GM21723 (cell line): ENCODE results near the gene NACC2.

Experiments
- ATAC-seq: cut with Tn5 transposase; IDR thresholded peaks from one replicate; pipeline ENCODE4 v1.9.1; 2021; ENCODE audit warnings: mild to moderate bottlenecking, moderate library complexity; ENCODE audit not compliant: unreplicated experiment

NACC2 gene

DNA sequence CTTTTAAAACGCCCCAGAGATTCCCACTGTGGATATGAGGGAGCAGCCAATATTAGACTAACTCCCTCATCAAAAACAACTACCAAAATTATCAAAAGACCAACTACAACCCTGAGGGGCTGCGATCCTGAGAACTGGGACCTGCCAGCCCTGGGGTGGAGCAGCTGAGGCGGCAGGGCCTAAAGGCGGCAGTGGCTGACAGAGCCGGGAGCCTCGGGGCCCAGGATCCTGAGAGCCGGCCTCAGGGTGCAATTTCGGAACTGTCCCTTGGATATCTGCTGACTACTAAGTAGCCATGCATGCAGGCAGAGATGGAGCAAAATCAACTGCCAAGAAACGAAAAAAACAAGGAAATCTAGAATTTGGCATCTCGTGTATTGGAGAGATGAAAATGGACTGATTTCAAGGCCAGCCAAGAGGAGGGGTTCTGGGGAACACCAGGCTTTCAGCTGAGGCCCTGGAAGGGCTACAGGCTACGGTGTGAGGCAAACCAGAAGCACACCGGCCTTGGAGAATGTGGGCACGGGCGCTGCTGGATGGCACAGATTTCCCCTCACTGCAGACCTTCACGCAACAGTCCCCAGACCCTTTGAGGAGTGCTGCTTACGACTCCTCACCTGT, 70.3 kb downstream of the NACC2 start:
- ATAC-seq: no peak

DNA sequence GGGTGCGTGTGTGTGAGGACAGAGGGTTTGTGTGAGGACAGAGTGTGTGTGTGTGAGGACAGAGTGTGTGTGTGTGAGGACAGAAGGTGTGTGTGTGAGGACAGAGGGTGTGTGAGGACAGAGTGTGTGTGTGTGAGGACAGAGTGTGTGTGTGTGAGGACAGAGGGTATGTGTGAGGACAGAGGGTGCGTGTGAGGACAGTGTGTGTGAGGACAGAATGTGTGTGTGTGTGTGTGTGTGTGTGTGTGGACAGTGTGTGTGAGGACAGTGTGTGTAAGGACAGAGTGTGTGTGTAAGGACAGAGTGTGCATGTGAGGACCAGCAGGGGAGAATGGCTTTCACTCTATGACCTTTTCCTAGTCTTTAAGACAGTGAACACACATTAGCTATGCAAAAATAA, 70.8 kb downstream of the NACC2 start:
- ATAC-seq: no peak

DNA sequence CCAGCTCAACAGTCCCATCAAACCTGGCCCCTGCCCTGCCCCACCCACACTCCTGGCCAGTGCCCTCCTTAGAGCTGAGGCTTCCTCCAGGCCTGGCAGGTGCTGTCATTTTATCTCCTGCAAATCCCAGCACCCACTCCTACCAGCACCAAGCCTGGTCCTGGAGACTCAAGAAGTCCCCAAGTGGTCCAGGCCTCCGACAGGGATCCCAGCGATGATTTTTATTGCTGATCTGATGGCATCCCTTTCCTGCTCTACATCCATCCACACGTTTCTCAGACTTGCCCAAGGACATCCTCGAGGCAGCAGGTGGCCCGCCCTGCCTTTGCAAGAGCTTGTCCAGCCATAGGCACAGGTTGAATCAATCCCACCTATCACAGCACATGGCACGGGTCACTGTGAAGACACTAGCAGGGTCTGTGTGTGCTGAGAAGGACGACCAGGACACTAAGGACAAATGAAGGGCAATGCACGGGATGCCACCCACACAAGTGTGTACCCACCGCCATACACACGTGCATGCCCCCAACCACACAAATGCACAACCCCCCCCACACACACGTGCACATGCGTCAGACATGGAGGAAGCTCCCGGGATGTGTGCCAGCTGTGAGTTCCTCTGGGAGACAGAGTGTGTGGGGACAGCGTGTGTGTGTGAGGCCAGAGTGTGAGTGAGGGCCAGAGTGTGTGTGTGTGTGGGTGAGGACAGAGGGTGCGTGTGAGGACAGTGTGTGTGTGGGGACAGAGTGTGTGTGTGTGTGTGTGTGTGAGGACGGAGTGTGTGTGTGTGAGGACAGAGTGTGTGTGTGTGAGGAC, 71.5 kb downstream of the NACC2 start:
- ATAC-seq: no peak

DNA sequence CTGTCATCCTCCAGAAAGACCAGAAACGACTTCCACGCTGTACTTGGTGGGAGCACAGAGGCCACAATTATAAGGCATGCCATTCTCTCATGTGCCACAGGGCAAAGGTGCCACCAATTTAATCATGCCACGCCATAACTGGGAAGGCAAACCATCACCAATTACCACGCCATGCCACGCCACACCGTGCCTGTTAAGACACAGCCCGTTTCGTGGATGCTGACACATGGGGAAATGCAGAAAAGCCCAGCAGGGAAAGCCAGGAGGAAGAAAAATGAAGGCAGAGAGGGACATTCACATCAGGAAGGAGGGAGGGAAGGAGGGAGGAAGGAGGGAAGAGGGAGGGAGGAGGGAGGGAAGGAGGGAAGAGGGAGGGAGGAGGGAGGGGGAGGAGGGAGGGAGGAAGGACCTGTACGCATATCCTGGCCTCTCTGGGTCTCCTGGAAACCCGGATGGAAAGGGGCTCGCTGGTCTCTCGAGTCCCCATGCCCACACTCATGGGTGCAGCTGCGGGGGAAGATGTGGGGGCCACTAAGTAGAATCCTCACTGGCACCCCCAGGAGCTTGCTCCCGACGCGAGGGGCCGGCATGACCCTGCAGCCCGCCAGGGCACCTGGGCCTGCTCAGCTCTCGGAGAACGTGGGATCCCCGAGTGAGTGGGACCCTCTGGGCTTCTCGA, 72.2 kb downstream of the NACC2 start:
- no peak for ATAC-seq

DNA sequence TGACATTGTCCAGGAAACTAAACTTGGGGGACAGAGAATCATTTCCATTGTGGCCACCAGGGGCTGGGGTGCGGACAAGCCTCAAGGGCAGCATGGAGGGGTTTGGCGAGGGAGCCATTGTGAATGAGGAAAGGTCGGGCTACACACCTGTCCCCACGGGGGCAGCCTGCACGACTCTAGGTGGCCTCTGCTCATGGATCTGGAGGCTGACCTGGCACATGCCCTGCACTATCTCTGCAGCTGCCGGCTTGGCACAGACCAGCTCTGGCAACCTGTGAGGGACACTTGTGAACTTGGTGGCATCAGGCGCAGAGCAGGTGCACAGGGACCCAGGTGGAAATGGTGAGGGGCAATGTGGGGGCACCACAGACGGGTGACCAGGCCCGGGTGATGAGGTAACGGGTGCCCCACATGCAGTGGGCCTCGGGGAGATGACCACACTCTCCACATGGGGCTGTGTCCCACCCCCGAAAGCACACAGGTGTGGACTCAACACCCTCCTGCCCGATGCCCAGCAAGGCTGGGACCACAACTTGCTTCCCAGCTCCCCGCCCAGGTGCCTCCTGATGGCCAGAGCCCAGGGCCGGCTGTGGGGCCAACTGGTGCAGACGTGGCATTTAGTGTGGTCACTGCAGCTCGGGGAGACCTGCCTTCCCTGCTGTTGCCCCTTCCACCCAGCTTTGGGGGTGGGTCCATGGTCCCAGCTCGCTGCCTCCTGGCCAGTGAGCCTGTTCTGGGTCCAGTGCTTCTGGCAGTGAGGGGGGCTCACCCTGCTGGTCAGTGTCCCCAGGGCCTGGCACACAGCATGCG, 73.0 kb downstream of the NACC2 start:
- no peak for ATAC-seq

DNA sequence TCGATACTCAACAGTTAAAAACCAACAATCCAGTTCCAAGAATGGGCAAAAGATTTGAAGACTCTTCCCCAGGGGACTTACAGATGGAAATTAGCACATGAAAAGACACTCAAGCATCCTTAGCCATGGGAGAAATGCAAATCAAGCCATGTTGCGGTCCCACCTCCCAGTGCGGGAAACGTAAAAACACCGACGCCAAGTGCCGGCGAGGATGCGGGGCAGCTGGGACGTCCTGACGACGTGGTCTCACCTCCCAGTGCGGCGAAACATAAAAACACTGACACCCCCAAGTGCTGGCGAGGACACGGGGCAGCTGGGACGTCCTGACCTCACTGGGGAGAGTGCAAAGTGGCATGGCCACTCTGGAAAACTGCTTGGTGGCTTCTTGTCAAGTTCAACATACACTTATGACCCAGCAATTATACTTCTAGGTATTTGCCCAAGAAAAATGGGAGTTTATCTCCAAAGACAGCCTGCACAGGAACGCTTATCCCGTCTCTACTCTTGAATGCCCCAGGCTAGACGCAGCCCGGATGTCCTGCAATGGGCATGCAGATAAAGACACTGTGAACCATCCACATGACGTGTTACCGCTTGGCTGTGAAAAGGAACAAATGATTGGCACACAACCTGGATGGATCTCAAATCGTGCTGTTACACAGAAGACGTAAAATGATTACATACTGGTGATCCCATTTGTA, 73.8 kb downstream of the NACC2 start:
- no peak for ATAC-seq

DNA sequence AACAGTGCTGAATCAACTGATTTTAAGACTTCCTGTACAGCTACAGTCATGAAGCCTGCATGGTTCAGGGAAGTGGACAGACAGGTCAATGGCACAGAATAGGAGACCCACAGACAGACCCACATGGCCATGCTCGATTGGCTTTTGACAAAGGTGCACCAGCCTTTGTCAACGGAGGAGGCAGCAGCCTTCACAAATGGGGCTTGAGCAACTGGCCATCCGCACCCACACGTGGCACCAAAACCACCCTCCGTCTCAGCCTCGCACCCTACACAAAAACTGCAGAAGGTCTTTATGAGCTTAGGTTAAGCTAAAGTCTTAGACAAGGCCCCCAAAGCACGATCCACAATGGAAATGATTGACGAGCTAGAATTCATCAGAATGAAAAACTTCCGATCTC, 74.4 kb downstream of the NACC2 start:
- no peak for ATAC-seq

DNA sequence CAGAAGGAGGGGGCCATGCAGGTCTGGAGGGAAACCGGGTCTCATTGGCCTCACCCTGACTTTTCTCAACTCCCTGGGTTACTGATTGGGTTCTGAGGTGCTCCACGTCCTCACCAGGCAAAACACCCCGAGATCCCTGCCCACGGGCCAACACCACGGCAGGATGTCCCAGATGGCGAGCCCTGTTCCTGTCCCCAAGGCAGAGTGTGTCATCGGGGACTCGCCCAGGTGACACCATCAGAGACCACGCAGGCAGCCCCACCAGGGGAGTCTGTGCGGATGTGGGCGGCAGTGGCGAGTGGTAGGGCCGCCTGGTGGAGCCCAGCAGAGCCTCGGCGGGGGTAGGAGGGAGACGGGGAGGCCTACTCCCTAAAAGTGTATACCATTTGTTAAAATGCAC, 74.9 kb downstream of the NACC2 start:
- no peak for ATAC-seq

DNA sequence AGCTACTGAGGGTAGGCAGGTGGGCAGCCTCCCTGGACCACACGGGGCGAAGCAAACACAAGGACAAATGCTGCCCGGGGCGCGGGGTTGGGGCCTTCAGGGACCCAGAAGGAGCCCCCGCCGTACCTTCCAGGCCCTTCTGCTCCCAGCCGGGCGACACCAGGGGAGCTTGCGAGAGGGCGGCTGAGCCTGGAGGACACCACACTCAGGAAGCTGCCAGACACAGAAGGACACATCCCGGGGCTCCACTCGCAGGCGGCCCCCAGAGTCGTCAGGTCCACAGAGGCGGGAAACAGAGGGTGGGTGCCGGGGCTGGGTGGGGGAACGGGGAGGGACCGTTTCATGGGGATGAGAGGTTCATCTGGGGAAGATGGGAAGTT, 75.4 kb downstream of the NACC2 start:
- no peak for ATAC-seq

DNA sequence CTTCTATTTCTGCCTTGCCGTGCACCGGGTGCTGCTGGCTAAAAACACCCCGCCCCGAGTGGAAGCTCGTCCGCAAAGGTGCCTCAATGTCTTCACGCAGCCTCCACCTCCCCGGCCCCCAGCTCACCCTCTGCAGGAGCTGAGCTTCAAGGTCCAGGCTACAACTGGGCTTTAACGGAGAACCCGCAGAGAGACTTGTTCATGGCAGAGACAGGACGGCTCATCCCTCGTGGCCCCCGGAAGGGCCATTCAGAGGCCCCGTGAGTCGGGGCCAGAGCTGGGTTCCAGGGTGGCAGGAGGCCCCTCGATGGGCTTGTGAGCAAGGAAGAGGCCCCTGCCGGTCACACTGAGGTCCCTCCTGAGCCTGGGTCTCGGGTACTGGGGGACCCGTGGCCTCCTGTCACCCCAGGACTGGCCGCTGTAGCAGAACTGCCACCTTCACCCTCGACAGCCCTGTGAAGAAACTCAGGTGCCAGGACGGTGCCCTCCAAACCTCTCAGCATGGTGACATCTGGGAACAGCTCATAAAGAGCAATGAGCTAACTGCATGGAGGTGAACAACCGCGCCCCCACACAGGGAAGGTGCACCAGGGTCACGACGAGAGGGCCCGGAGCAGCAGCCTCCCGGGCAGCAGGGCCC, 75.9 kb downstream of the NACC2 start:
- ATAC-seq: no peak

DNA sequence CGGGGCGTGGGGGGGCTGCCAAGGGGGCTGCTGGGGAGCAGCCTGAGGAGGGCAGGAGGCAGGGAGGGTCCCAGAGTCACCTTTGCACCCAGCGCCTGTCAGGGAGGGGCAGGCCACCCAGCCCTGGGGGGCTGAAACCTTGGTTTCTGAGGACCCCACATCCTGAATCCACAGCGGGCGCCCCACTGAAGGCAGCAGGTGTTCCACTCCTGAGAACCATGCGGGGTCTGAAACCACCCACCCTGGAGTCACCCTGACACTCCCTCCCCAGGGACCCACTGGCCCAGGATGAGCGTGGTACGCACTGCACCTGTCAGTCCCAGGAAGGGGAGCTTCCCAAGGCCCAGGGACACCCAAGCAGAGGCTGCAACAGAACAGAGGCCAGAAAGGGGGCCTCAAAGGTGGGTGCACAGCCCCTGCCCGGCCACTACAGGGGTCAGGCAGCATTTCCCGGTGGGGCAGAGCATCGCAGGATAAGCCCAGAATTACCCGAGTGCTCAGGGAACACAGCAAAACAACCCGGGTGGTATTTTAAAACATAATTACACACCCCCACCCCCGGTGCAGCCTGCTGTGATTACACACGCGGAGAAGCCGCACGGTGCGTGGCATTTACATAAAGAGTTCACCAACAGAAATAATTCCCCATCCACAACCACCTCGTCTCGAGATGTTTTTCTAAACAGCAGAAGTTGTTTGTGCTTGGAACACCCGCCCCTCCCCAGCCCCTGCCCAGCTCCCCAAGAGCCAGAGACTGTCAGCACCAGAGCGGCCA, 76.6 kb downstream of the NACC2 start:
- no peak for ATAC-seq

DNA sequence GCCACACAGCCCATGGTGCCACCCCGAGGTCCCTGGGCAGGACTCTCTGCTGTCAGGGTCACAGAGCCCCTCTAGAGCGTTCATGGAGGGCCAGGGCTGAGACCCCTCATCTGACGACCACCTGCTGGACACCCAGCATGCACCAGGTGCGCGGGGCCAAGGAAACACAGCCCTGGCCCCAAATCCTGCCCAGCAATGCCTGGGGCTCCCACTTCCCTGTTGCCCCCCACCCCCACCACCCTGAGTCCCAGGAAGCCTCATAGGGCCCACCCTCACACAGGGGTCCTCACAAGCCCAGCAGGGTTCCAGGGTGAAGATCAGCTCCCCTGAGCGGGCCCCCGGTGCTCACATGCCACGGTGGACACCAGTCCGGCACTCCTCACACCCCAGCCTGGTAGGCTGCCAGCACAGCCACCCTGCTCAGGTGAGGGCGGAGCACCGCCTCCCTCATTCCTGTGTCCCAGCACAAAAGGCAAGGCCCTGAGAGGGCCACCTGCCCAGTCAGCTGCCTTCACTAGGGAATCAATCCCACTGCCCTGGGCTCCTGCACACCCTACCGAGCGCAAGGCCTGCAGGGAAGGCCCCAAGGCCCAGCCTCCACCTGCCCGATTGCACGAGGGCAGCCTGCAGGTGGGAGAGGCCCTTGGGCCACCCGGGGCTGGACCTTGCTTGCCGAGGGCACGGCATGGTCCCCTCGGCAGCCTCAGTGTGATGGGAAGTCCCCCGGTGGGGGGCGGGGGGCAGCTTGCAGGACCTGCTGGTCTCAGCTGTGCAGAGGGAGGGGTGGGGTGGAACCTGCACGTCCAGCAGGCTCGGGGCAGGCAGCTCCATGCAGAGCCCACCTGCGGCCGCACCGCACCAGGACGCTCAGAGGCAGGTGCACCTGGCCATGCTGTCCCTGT, 77.5 kb downstream of the NACC2 start:
- ATAC-seq: no peak

DNA sequence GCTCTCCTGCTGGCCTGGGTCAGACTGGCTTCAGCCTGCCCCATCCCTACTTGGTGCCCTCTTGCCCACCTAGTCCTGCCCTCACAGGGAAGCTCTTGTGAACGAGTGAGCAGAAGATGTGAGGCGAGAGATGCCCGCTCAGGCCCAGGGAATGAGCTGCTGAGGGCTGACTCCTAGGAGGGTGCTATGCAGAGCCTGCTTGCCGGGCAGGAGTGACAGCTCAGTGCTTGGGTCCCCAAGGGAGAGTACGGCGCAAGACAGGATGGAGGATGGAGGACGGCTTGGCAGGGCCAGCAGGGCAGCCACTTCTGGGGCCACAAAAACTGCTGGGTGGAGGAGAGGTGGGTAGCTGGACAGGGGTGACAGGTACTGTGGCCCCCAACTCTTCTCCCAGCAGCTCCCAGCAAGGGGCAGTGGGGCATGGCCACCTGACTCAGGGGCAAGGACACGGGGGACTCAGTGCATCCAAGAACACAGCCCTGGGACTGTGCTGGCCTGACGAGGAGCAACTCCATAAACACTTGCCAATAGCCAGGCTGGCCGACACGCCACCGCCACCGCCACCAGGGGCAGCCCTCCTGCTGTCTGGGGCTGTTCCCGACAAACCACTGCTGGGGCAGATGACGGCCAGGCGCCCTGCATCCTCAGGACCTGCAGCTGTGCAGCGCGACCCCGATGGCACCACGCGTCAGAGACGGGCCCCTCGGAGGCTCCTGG, 78.4 kb downstream of the NACC2 start:
- ATAC-seq: no peak

DNA sequence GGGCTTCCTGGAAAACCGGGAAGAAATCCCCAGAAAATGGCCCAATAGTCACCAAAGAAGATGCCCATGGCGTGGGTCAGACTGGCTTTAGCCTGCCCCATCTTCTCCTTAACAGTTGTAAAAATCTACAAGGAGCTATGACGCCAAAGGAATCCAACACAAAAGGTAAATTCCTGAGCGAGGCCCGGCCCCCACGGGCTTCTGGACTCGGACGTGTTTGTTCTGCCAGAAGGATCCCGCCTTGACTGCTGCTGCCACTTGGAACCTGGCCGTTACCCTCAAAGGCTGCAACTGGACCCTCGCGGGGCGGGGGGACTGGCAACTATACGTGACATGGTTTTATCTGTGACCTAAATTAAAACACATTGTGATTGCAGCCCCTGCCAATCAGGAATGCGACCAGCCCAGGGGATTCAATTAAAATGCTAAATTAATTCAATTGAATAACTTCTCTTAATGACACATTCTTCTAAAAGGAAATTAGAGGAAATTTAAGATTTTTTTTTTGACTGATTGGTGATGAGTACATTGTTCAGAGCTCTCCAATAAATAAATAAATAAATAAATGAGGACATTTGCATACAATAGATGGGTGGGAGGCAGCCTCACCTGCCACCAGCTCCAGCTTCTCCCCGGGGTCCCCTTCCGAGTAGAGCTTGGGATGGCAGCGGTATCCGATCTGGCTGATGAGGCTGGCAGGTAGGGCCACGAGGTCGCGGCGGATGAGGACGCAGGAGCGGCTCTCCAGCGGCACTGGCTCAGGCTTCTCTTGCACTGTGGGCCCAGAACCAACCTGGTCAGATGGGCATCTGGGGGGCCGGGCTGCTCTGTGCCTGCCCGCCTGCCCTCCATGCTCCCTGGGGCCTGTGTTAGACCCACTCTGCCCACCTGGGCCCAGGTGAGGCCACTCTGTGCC, 79.2 kb downstream of the NACC2 start:
- ATAC-seq: no peak

DNA sequence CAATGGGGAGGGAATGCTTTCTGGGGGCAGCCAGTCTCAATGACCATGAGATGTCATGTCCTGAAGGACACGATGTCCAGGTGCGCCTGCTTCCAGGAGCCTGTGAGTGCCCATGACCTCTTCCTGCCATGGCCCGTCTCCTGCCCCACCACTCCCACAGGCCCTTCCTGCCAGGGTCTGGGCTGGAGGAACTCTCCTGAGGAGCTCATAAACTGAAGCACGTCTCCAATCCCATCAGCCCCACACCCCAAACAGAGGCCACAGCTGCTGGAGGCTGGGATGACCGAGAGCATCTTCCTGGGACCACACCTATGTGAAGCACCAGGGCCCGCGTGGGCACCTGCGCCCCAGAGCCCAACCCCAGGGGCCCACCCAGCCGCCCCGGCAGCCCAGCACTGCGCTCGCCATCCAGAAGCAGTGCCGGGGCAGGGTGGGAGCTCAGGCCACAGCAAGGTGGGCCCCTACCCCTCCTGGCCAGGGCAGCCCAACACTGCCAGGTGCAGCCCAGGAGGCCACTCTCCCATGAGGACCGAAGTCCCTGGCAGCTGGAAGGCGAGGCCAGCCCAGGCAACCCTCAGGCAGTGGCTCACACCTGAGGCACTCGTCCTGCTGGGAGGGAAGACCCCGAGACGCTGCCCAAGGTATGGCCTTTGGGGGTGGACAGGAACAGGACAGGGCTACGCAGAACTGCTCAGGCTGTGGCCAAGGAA, 80.0 kb downstream of the NACC2 start:
- ATAC-seq: no peak
